DND-41 (cell line): ENCODE results near the gene DLGAP4.

Source experiments
- ATAC-seq: fragments of 200-7000 bp; cut with Tn5 transposase; 3 replicates; pipeline ENCODE4 v1.9.1; 2021; ENCODE audit warnings: low read depth; ENCODE audit not compliant: insufficient read depth
- DNase-seq: peaks from one replicate; pipeline ENCODE4 v3.0.0-alpha.2; 2020
- H2AFZ ChIP-seq: 2 replicates; pipeline ENCODE4 v1.6.0; 2012; ENCODE audit warnings: low read depth, low read length
- H3K27ac ChIP-seq: 2 replicates; pipeline ENCODE4 v1.5.1; 2012; ENCODE audit warnings: low read length, inconsistent platforms
- H3K27me3 ChIP-seq: fragments of 200-600 bp; sonication (generic); 2 replicates; pipeline ENCODE4 v1.6.0; 2012; ENCODE audit warnings: low read length, mild to moderate bottlenecking, inconsistent platforms; ENCODE audit not compliant: insufficient read depth, poor library complexity
- H3K36me3 ChIP-seq: 2 replicates; pipeline ENCODE4 v1.5.1; 2012; ENCODE audit warnings: low read length, inconsistent platforms; ENCODE audit not compliant: insufficient read depth
- H3K4me1 ChIP-seq: 2 replicates; pipeline ENCODE4 v1.5.1; 2012; ENCODE audit warnings: mild to moderate bottlenecking, low read length; ENCODE audit not compliant: insufficient read depth
- H3K4me2 ChIP-seq: 2 replicates; pipeline ENCODE4 v1.6.0; 2012; ENCODE audit warnings: mild to moderate bottlenecking, moderate library complexity, low read length, inconsistent platforms; ENCODE audit not compliant: insufficient read depth
- H3K4me3 ChIP-seq, 2 experiments: fragments of 200-600 bp in 1 of 2; shearing (Covaris generic) in 1 of 2; 2 replicates each; pipeline ENCODE4 v1.5.1; 2012 to 2016; ENCODE audit warnings: inconsistent platforms in 2 of 2, low read length in 2 of 2, mild to moderate bottlenecking in 2 of 2, low read depth in 1 of 2, moderate library complexity in 1 of 2
- H3K79me2 ChIP-seq: 2 replicates; pipeline ENCODE4 v1.6.0; 2012; ENCODE audit warnings: low read length, inconsistent platforms; ENCODE audit not compliant: insufficient read depth
- H3K9ac ChIP-seq: 2 replicates; pipeline ENCODE4 v1.6.0; 2012; ENCODE audit warnings: low read depth, mild to moderate bottlenecking, inconsistent platforms, low read length, moderate library complexity
- H3K9me3 ChIP-seq: 2 replicates; pipeline ENCODE4 v1.5.1; 2012; ENCODE audit warnings: low read length, moderate library complexity, mild to moderate bottlenecking, inconsistent platforms; ENCODE audit not compliant: insufficient read depth, severe bottlenecking
- H4K20me1 ChIP-seq: 2 replicates; pipeline ENCODE4 v1.6.0; 2012; ENCODE audit warnings: low read length; ENCODE audit not compliant: insufficient read depth
- CTCF ChIP-seq: IDR thresholded peaks from 2 replicates; pipeline ENCODE4 v1.5.1; 2012; ENCODE audit warnings: borderline replicate concordance, low read length, moderate library complexity, mild to moderate bottlenecking; ENCODE audit not compliant: poor library complexity, severe bottlenecking; ENCODE audit errors: extremely low read depth
- EZH2 ChIP-seq: IDR thresholded peaks from 3 replicates; pipeline ENCODE4 v1.6.1; 2012; ENCODE audit warnings: borderline replicate concordance, low read depth, mild to moderate bottlenecking, moderate library complexity, low read length, inconsistent platforms; ENCODE audit not compliant: severe bottlenecking

DLGAP4 gene

GRCh38 chr20:36482044-36482473 lies 175.9 kb downstream of the DLGAP4 start:
- Histone ChIP-seq H3K9me3 (no peaks in the 10 kb centered on the region), H3K4me3 (no peak overlapping the region), H3K9ac (no peak overlapping the region), H2AFZ (no peak overlapping the region), H3K4me1 (no peaks in the 10 kb centered on the region), H3K27me3 (no peaks in the 10 kb centered on the region), H3K79me2 (peaks cover 12% of the 10 kb centered on the region), H3K36me3 (no peaks in the 10 kb centered on the region), H4K20me1 (peaks cover 67% of the 10 kb centered on the region), H3K4me2 (no peak overlapping the region), H3K27ac (no peak overlapping the region)
- DNase-seq (no peak), ATAC-seq (no peak)
- TF ChIP-seq EZH2 (no peak), CTCF (no peak)

GRCh38 chr20:36483209-36483918 lies 177.2 kb downstream of the DLGAP4 start:
- Histone ChIP-seq H3K36me3 (no peaks in the 10 kb centered on the region), H3K27me3 (no peaks in the 10 kb centered on the region), H3K9ac (no peak overlapping the region), H3K9me3 (no peaks in the 10 kb centered on the region), H4K20me1 (peaks cover 61% of the 10 kb centered on the region; the same call in 1 of the 2 replicates), H3K79me2 (peaks cover 17% of the 10 kb centered on the region), H2AFZ (no peak overlapping the region), H3K4me2 (no peak overlapping the region), H3K4me1 (no peaks in the 10 kb centered on the region), H3K4me3 (no peak overlapping the region), H3K27ac (no peak overlapping the region)
- DNase-seq (no peak), ATAC-seq (no peak)
- TF ChIP-seq EZH2 (no peak), CTCF (no peak)

GRCh38 chr20:36483919-36484808 lies 178.0 kb downstream of the DLGAP4 start:
- 0 out of 3 replicates have a peak, but pooled peaks have one; percentile 39 for ATAC-seq
- Histone ChIP-seq H3K4me2 (no peak overlapping the region), H3K9ac (no peak overlapping the region)

More at GRCh38 chr20:36483919-36484808, 178.0 kb downstream of the DLGAP4 start:
- H4K20me1 ChIP-seq = peaks cover 53% of the 10 kb centered on the region; the same call in 1 of the 2 replicates
- no peaks in the 10 kb centered on the region for H3K36me3 ChIP-seq
- no peak overlapping the region for H2AFZ ChIP-seq
- no peaks in the 10 kb centered on the region for H3K27me3 ChIP-seq
- no peak for DNase-seq
- TF ChIP-seq EZH2 = no peak
- TF ChIP-seq CTCF = no peak
- H3K9me3 ChIP-seq = no peaks in the 10 kb centered on the region
- H3K27ac ChIP-seq = no peak overlapping the region
- peaks cover 17% of the 10 kb centered on the region for H3K79me2 ChIP-seq
- H3K4me3 ChIP-seq = no peak overlapping the region
- no peaks in the 10 kb centered on the region for H3K4me1 ChIP-seq
